A549 (cell line): ENCODE measurements around the gene IL1B. TPM values are rescaled to one million over a fixed set of nuclear protein-coding genes. Genes with fewer than 3 reads are reported as not detected.

Experiments used
- ATAC-seq, 2 experiments: fragments of 200-7000 bp in 1 of 2; fragments of >200 bp in 1 of 2; cut with Nextera tagmentation in 1 of 2; cut with Tn5 transposase in 1 of 2; 3 replicates each; pipeline versions ENCODE4 v1.8.0 to v1.9.1; 2018 to 2020; ENCODE audit warnings: mild to moderate bottlenecking in 1 of 2, moderate library complexity in 1 of 2
- CTCF ChIA-PET: fragments of 300-600 bp; sonication (Branson Sonifier 250); formaldehyde crosslinking; extraction: SDS; loops from one replicate; lab custom pipeline; 2021; ENCODE audit warnings: antibody characterized with exemption, inconsistent platforms; lab: Yijun Ruan, JAX
- POLR2A ChIA-PET: fragments of 350-600 bp; formaldehyde crosslinking; extraction: SDS; loops from one replicate; lab custom pipeline; 2021; ENCODE audit warnings: antibody characterized with exemption, inconsistent platforms; lab: Yijun Ruan, JAX
- DNase-seq, 2 experiments: peaks; one replicate each; pipeline versions ENCODE4 v3.0.0 to v3.0.0-alpha.2; 2011 to 2016; ENCODE audit warnings: low read depth in 1 of 2, low spot score in 1 of 2
- FAIRE-seq: peaks from 2 replicates; lab custom pipeline; 2011; peaks lifted over from hg19 to GRCh38; lab: Jason Lieb, UNC
- H3K27ac ChIP-seq, 2 experiments: fragments of >200 bp; sonication (Bioruptor Twin); formaldehyde crosslinking; 3 replicates each; pipeline ENCODE4 v1.5.1; 2016 to 2017
- H3K4me1 ChIP-seq: fragments of >200 bp; sonication (Bioruptor Twin); formaldehyde crosslinking; 3 replicates; pipeline ENCODE4 v1.6.1; 2016
- H3K4me2 ChIP-seq: fragments of >200 bp; sonication (Bioruptor Twin); formaldehyde crosslinking; 3 replicates; pipeline ENCODE4 v1.6.1; 2016
- H3K4me3 ChIP-seq: fragments of >200 bp; sonication (Bioruptor Twin); formaldehyde crosslinking; 3 replicates; pipeline ENCODE4 v1.5.1; 2016
- H3K9me3 ChIP-seq: fragments of >200 bp; sonication (Bioruptor Twin); formaldehyde crosslinking; 3 replicates; pipeline ENCODE4 v1.6.1; 2016
- ATOH8 ChIP-seq: fragments of 250-450 bp; sonication (Bioruptor Pico); IDR thresholded peaks from 2 replicates; pipeline ENCODE4 v1.5.0; 2020; ENCODE audit warnings: low read depth, mild to moderate bottlenecking, moderate library complexity
- BCL3 ChIP-seq: fragments of >200 bp; sonication (Bioruptor Twin); formaldehyde crosslinking; IDR thresholded peaks from 3 replicates; pipeline ENCODE4 v1.6.1; 2016
- CBX2 ChIP-seq: fragments of 200-600 bp; sonication (generic); IDR thresholded peaks from 2 replicates; pipeline ENCODE4 v1.6.1; 2016; ENCODE audit warnings: low read depth, mild to moderate bottlenecking, borderline replicate concordance
- EHF ChIP-seq: fragments of 250-450 bp; sonication (Bioruptor Pico); IDR thresholded peaks from 2 replicates; pipeline ENCODE4 v1.5.0; 2020; ENCODE audit warnings: mild to moderate bottlenecking
- EHMT2 ChIP-seq: fragments of 200-600 bp; sonication (generic); IDR thresholded peaks from 2 replicates; pipeline ENCODE4 v1.6.1; 2016; ENCODE audit warnings: antibody characterized with exemption, low read depth, mild to moderate bottlenecking, moderate library complexity
- ELK1 ChIP-seq: fragments of 150-350 bp; IDR thresholded peaks from 2 replicates; pipeline ENCODE4 v1.6.1; 2014; ENCODE audit warnings: low read depth, mild to moderate bottlenecking, low read length
- FOSB ChIP-seq: fragments of 250-450 bp; sonication (Bioruptor Pico); IDR thresholded peaks from 2 replicates; pipeline ENCODE4 v1.5.0; 2020; ENCODE audit warnings: mild to moderate bottlenecking, moderate library complexity
- FOSL2 ChIP-seq, 2 experiments: fragments of 450-650 bp in 1 of 2; fragments of >200 bp in 1 of 2; sonication (Bioruptor Twin) in 1 of 2; formaldehyde crosslinking; IDR thresholded peaks; 2 replicates each; pipeline versions ENCODE4 v1.5.0 to v1.6.1; 2016 to 2020; ENCODE audit warnings: mild to moderate bottlenecking in 1 of 2, moderate library complexity in 1 of 2
- HDAC2 ChIP-seq: fragments of 200-600 bp; sonication (generic); IDR thresholded peaks from 2 replicates; pipeline ENCODE4 v1.6.1; 2016
- HEYL ChIP-seq: fragments of 250-450 bp; sonication (Bioruptor Pico); IDR thresholded peaks from 2 replicates; pipeline ENCODE4 v1.8.0; 2021; ENCODE audit warnings: mild to moderate bottlenecking, moderate library complexity
- HOXA7 ChIP-seq: fragments of 250-450 bp; sonication (Bioruptor Pico); IDR thresholded peaks from 2 replicates; pipeline ENCODE4 v1.5.0; 2020; ENCODE audit warnings: mild to moderate bottlenecking, moderate library complexity
- JUNB ChIP-seq: fragments of >200 bp; sonication (Bioruptor Twin); formaldehyde crosslinking; IDR thresholded peaks from 2 replicates; pipeline ENCODE4 v1.6.1; 2016
- KDM5A ChIP-seq: fragments of 200-600 bp; sonication (generic); IDR thresholded peaks from 2 replicates; pipeline ENCODE4 v1.6.1; 2016; ENCODE audit warnings: antibody characterized with exemption, mild to moderate bottlenecking
- NPAS2 ChIP-seq: fragments of 250-450 bp; sonication (Bioruptor Pico); IDR thresholded peaks from 2 replicates; pipeline ENCODE4 v1.8.0; 2022; ENCODE audit warnings: mild to moderate bottlenecking, moderate library complexity, borderline replicate concordance
- NR3C1 ChIP-seq: fragments of >200 bp; sonication (Bioruptor Twin); formaldehyde crosslinking; IDR thresholded peaks from 3 replicates; pipeline ENCODE4 v1.6.1; 2017
- POLR2AphosphoS2 ChIP-seq: conservative IDR thresholded peaks from 2 replicates; pipeline ENCODE4 v1.6.1; 2012; ENCODE audit warnings: low read length, improper control_type of control experiment, inconsistent platforms
- RARB ChIP-seq: fragments of 250-450 bp; sonication (Bioruptor Pico); IDR thresholded peaks from 2 replicates; pipeline ENCODE4 v1.8.0; 2021; ENCODE audit warnings: mild to moderate bottlenecking, moderate library complexity
- REST ChIP-seq: fragments of 200-600 bp; sonication (generic); IDR thresholded peaks from 2 replicates; pipeline ENCODE4 v1.6.1; 2016; ENCODE audit warnings: antibody characterized with exemption, mild to moderate bottlenecking, moderate library complexity
- RFX5 ChIP-seq: fragments of 450-650 bp; IDR thresholded peaks from 2 replicates; pipeline ENCODE4 v1.7.1; 2014; ENCODE audit warnings: antibody characterized with exemption, mild to moderate bottlenecking, moderate library complexity
- RNF2 ChIP-seq: fragments of 200-600 bp; sonication (generic); IDR thresholded peaks from 2 replicates; pipeline ENCODE4 v1.6.1; 2016; ENCODE audit warnings: low read depth, mild to moderate bottlenecking, antibody characterized with exemption, moderate library complexity, borderline replicate concordance
- USF2 ChIP-seq: fragments of 450-650 bp; IDR thresholded peaks from 2 replicates; pipeline ENCODE4 v1.6.1; 2014; ENCODE audit warnings: antibody characterized with exemption
- ZC3H11A ChIP-seq: fragments of 450-650 bp; IDR thresholded peaks from 2 replicates; pipeline ENCODE4 v1.6.1; 2014; ENCODE audit warnings: antibody characterized with exemption, mild to moderate bottlenecking
- ZSCAN20 ChIP-seq: fragments of 250-450 bp; sonication (Bioruptor Pico); IDR thresholded peaks from 2 replicates; pipeline ENCODE4 v1.8.0; 2022; ENCODE audit warnings: mild to moderate bottlenecking, moderate library complexity
- WGBS: methylation state at CpG from one replicate; pipeline ENCODE4 v1.1.6; 2017; ENCODE audit errors: missing lambda C conversion rate; 5-methylcytosine and 5-hydroxymethylcytosine counted together
- polyA plus RNA-seq, 4 experiments: library from polyadenylated mRNA; depleted of rRNA in 3 of 4; stranded (reverse); fragments of >200 nt; fragmentation: RNase III in 1 of 4; extraction: RNeasy Plus Mini Kit Qiagen cat#74134 plus additional on column Dnase treatment in 1 of 4; gene quantifications; 2 replicates in 3 of 4; 3 replicates in 1 of 4; pipeline ENCODE4 v1.2.3, GENCODE V29; 2011 to 2017

IL1B gene
- polyA plus RNA-seq, 2 of the 4 experiments (the other 2 are of a cell fraction): 0.54 to 0.70 TPM

- ATAC-seq (no peak), DNase-seq (no peak), FAIRE-seq (no peak)
- peaks cover 14% of the 10 kb centered on the region; the same call in 2 of the 3 replicates for H3K4me1 ChIP-seq
- TF ChIP-seq ELK1 (no peak), HEYL (CRISPR knock-in tag) (no peak), EHMT2 (no peak), FOSB (CRISPR knock-in tag) (no peak), USF2 (no peak), KDM5A (no peak), HOXA7 (no peak), EHF (CRISPR knock-in tag) (no peak), HDAC2 (no peak), JUNB (no peak), RNF2 (no peak), RFX5 (no peak), RARB (CRISPR knock-in tag) (no peak), ATOH8 (CRISPR knock-in tag) (no peak), POLR2AphosphoS2 (no peak)
- H3K4me3 ChIP-seq: no peak overlapping the region
- ChIA-PET POLR2A (no interaction called here), CTCF (interaction anchor here (1.6 kb wide), 2 partner anchors 15 to 141 kb away, joined by 3 to 5 read pairs; no protein-coding TSS in a partner anchor)
- H3K9me3 ChIP-seq: no peaks in the 10 kb centered on the region
- H3K27ac ChIP-seq: no peak overlapping the region
- 79% methylated on average over 4 of the region's 4 CpGs for WGBS
- no peak overlapping the region for H3K4me2 ChIP-seq
These were observed 35.5 kb downstream of the IL1B start for GRCh38 chr2:112800881-112801583.

- H3K4me2 ChIP-seq: no peak overlapping the region
- H3K9me3 ChIP-seq: no peaks in the 10 kb centered on the region
- ChIA-PET CTCF (no interaction called here), POLR2A (no interaction called here)
- peaks cover 14% of the 10 kb centered on the region; the same call in 2 of the 3 replicates for H3K4me1 ChIP-seq
- H3K4me3 ChIP-seq: no peak overlapping the region
- FAIRE-seq (no peak), ATAC-seq (no peak), DNase-seq (no peak)
- WGBS: 89% methylated on average over 8 of the region's 8 CpGs
- H3K27ac ChIP-seq: no peak overlapping the region
- TF ChIP-seq CBX2: no peak
These were observed 37.3 kb downstream of the IL1B start for GRCh38 chr2:112798979-112799975.

- ATAC-seq (no peak), FAIRE-seq (no peak), DNase-seq (no peak)
- Histone ChIP-seq H3K4me2 (no peak overlapping the region), H3K4me1 (peaks cover 21% of the 10 kb centered on the region), H3K4me3 (no peak overlapping the region), H3K9me3 (peaks cover 10% of the 10 kb centered on the region; the same call in 1 of the 3 replicates), H3K27ac (no peak overlapping the region)
- CTCF ChIA-PET: interaction anchor here (0.7 to 1.0 kb wide), 2 partner anchors 12 to 18 kb away, joined by 3 read pairs; no protein-coding TSS in a partner anchor
- WGBS: 13% methylated on average over 1 of the region's 1 CpG
- POLR2A ChIA-PET: no interaction called here
- TF ChIP-seq BCL3 (no peak), FOSL2 (IDR thresholded peaks at IDR 0.05) (no peak), FOSL2 (CRISPR knock-in tag; IDR thresholded peaks at IDR 0.05) (no peak), EHMT2 (no peak), REST (no peak), ZC3H11A (no peak), POLR2AphosphoS2 (no peak), RNF2 (no peak), NPAS2 (CRISPR knock-in tag) (no peak), NR3C1 (no peak), ZSCAN20 (CRISPR knock-in tag) (no peak)
These were observed 40.1 kb downstream of the IL1B start for GRCh38 chr2:112796486-112796885.
